Cortex of kidney (tissue), 1 donor: ENCODE data around the gene LYL1.

ENCODE experiments used
- DNase-seq: peaks from one replicate; lab custom pipeline; 2025; lab: John Stamatoyannopoulos, UW

The LYL1 gene

GRCh38 chr19:13129384-13129783 is 26.7 kb upstream of the LYL1 start:
- DNase-seq: no peak

DNA sequence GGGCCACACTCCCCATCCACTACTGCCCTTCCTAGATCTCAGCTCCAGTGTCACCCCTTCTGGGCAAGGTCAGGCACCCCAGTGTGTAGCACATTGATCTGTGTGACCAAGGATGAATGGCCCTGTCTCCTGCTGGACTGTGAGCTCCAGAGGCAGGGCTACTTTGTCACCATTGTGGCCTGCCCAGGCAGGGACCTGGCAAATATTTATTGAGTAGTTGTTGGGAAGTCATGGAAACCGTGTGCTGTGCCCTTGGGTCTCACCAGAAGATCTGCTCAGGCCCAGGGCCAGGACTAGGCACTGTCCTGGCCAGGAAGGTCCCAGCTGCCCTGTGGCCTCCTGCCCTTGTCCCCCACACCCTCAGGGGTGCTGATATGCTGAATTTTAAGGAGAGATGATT is 25.9 kb upstream of the LYL1 start:
- DNase-seq: no peak

- no peak for DNase-seq
Measured at GRCh38 chr19:13127811-13128575, 25.3 kb upstream of the LYL1 start.

GRCh38 chr19:13127051-13127450 is 24.4 kb upstream of the LYL1 start:
- no peak for DNase-seq

- DNase-seq: no peak
Measured at GRCh38 chr19:13122980-13123957, 20.6 kb upstream of the LYL1 start.

- no peak for DNase-seq
Measured at GRCh38 chr19:13122275-13122878, 19.7 kb upstream of the LYL1 start.

- no peak for DNase-seq
Measured at GRCh38 chr19:13121551-13122274, 19.1 kb upstream of the LYL1 start.

DNA sequence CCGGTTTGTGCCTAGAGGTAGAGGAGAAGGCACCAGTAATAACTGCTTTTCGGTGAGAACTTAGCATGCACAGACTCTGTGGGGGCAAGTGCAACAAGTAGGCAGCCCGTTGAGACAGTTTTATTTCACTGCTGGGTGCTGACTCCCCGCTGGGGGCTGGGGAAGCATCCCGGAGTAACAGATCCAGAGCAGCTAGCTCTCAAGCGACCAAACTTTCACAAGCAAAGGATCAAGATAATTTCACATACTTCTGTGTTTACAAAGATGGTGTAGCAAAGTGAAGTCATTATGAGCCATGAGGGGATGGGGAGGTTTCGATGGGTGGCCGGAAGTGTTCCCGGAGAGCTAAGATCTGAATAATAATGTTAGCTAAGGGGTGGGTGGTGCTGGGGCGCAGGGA is 18.2 kb upstream of the LYL1 start:
- no peak for DNase-seq

- no peak for DNase-seq
Measured at GRCh38 chr19:13120031-13120430, 17.4 kb upstream of the LYL1 start.

DNA sequence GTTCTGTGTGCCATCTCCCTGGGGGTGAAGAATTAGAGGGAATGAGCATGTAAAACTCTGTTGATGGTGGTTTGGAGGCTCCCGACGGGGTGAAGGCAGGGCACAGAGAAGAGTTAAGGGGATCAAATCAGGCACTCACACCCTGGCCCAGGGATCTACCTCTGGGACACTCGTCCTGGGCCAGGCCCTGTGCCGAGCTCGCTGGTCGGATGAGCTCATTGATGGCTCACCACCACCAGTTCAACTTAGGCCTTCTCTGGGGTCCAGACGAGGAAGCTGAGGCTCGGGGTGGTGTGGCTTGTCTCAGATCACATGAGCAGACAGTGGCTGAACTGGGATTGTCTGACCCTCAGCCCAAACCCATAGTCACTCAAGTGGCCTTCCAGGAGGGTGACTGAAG is 17.0 kb upstream of the LYL1 start:
- no peak for DNase-seq

DNA sequence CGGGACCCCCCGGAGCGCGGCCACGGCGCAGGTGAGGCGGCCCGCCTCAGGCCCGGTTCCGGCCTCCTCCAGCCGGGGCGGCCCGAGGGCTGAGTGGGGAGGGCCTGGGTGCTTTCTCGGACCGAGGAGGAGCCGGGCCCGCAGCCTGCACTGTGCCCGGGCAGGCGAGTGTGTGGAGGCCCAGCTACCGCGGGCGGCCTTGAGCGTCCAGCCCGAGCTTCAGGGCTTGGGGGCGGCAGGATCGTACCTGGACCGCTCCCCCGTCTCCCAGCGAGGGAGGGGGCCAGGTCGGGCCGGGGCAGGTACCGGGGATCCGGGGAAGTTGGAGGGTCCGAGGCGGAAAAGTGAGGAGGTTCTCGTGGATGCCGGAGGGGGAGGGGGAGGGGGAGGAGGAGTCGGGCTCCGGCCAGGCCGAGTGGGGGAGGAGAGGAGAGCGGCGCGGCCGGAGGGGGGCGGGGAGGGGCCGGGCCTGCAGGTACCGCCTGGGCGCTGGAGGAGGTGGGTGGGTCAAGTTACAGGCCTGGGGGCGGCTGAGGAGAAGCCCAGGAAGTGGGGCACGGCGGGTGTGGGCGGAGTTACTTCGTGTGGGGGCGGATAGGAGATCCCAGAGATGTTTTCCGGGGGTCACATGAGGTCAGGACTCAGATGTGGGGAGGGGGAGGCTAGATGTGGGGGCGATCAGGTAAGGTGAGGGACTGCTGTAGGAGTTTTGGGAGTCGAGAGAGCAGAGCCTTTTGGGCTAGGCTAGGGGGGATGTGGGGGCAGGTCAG is 16.0 kb upstream of the LYL1 start:
- no peak for DNase-seq

DNA sequence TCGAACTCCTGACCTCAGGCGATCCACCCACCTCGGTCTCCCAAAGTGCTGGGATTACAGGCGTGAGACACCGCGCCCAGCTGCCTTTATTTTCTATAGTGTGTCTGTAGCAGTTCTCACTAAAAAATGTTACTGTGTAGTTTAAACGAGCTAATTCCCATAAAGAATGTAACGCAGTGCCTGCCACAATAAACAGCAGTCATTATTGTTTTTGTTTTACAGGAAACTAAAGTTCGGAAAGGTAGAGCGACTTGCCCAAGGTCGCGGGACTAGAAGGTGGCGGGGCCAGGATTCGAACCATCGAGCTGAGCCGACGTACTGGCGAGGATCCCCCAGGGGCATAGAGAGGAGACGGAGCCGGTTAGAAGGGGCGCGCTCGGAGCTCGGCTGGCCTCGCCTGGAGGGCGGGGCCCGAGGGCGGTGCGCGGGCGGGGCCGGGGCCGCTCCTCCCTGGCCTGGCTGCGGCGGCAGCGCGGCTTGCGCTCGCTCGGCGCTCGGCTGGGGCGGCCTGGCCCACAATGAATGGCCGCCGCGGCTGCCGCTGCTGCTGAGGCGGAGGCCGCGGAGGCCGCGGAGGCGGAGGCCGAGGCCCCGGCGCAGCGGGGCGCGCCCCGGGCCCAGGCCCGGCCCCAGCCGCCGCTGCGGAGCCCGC is 15.2 kb upstream of the LYL1 start, which contains the start of gene NACC1:
TSS of gene NACC1 (plus strand) at position 493 of the 652 bp plus-strand sequence. CDS start 16,944 bp downstream, outside the sequence.
- DNase-seq: no peak

DNA sequence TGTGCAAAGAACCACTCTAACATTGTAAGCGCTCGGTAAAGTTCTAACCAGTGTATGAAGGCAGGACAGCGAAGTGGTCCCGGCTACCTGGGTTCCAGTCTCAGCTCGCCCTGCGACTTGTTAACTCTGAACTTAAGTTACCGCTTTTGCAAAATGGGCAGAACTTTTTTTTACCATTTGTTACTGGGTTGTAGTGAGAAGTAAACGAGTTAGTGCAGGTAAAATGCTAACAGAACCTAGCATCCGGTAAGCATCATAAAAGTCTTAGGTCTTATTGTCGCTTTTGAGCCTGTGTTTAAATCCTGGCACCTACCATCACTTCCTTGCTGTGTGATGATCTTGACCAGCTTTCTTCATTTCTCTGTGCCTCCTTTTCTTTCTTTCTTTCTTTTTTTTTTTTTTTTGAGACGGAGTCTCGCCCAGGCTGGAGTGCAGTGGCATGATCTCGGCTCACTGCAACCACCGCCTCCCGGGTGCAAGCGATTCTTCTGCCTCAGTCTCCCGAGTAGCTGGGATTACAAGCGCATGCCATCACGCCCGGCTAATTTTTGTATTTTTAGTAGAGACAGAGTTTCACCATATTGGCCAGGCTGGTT is 14.6 kb upstream of the LYL1 start:
- DNase-seq: no peak

- no peak for DNase-seq
Measured at GRCh38 chr19:13116282-13117175, 13.9 kb upstream of the LYL1 start, which contains the start of gene TRMT1. Gene TRMT1 (minus strand): TSS chr19:13116740. CDS start chr19:13116399, 341 bp downstream.

DNA sequence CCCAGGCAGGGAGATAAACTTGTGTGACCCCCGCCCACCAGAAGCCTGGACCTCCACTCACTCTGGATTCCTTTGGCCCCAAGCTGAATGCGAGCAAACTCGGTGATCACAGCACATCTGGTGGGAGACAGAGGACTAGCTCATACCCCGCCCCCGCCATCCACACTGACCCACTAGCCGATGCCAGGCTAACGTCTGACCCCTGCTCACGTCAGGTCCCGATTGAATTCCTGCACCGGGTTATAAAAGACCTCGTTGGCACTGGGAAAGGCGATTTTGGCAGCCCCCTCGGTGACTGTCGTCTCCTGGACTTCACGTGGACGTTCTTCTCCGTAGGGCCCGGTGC is 13.3 kb upstream of the LYL1 start:
- DNase-seq: no peak

- DNase-seq: no peak
Measured at GRCh38 chr19:13112555-13112954, 9.9 kb upstream of the LYL1 start.

DNA sequence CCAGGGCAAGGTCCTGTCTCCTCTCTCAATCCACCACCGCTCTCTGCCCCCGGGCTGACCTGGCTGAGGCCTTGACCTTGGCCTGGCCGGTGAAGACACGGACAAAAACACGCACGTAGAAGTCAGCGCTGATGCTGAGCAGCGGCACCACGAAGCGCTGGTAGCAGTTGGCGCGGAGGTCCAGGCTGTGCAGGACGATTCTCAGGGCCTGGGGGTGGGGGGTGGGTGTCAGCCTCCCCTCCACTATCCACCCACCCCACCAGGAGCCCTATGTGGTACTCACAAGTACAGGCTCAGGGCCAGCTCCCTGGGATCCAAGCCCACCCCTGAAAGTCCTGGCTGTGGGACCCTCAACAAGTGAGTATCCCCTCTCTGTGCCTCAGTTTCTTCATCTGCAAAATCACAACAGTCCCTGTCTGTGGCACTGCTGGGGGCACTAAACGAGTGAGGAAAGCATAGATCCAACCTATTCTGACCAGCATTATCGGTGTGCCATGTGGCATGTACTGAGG is 7.5 kb upstream of the LYL1 start:
- DNase-seq: no peak

GRCh38 chr19:13109361-13110098 is 6.9 kb upstream of the LYL1 start:
- DNase-seq: no peak
